ENCODE results near the gene APOA1.

The APOA1 gene

DNA sequence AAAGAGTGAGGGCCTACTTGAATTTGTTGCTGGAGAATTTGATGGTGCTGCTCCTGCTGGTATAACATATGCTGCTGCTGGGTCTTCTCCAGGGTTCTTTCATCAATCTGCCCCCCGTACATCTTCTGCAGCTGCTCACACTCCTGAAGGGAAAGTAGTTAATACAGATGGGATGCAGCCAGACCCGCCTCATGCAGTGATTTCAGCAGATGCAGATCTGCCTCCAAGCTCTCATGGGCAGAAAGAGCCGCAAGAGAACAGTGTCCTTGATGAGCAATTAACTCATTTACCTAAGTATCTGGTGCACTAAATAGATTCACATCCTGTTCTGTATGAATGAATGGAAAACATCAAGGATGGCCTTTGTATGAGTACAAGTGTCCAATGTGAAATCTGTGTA lies 24.8 kb upstream of the APOA1 start:
- H3K9me2 ChIP-seq (replicated peaks; ENCODE audit: insufficient read depth, low read length), result no peaks in the 10 kb centered on the region
- no peaks in the 10 kb centered on the region for H4K20me1 ChIP-seq (ENCODE audit: low read depth, low read length)
- H3K4me3 ChIP-seq (ENCODE audit: insufficient read depth, low read length, poor library complexity, severe bottlenecking), result no peak overlapping the region
- H3K27me3 ChIP-seq (ENCODE audit: low read length), result no peaks in the 10 kb centered on the region
- H3K4me2 ChIP-seq (ENCODE audit: low read depth, low read length, poor library complexity, severe bottlenecking), result no peak overlapping the region
- H3K27ac ChIP-seq (ENCODE audit: low read depth, low read length), result no peak overlapping the region
- no peak overlapping the region for H3K9ac ChIP-seq (ENCODE audit: low read length)
- H3K9me3 ChIP-seq (ENCODE audit: insufficient read depth, low read length), result no peaks in the 10 kb centered on the region
- TF ChIP-seq, protein P1, sequence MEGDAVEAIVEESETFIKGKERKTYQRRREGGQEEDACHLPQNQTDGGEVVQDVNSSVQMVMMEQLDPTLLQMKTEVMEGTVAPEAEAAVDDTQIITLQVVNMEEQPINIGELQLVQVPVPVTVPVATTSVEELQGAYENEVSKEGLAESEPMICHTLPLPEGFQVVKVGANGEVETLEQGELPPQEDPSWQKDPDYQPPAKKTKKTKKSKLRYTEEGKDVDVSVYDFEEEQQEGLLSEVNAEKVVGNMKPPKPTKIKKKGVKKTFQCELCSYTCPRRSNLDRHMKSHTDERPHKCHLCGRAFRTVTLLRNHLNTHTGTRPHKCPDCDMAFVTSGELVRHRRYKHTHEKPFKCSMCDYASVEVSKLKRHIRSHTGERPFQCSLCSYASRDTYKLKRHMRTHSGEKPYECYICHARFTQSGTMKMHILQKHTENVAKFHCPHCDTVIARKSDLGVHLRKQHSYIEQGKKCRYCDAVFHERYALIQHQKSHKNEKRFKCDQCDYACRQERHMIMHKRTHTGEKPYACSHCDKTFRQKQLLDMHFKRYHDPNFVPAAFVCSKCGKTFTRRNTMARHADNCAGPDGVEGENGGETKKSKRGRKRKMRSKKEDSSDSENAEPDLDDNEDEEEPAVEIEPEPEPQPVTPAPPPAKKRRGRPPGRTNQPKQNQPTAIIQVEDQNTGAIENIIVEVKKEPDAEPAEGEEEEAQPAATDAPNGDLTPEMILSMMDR (IDR thresholded peaks at IDR 0.05; ENCODE audit: insufficient read depth, low read length, poor library complexity, severe bottlenecking), result no peak
- TF ChIP-seq EZH2phosphoT487 (conservative IDR thresholded peaks at IDR 0.05; ENCODE audit: low read length), result no peak
- H3F3A ChIP-seq (ENCODE audit: insufficient read depth), result no peaks in the 10 kb centered on the region
- no peaks in the 10 kb centered on the region for H3K79me2 ChIP-seq (ENCODE audit: insufficient read depth, low read length)
- H2AFZ ChIP-seq (ENCODE audit: low read depth, low read length, severe bottlenecking), result no peak overlapping the region
- H3K36me3 ChIP-seq (ENCODE audit: low read length), result no peaks in the 10 kb centered on the region

GRCh38 chr11:116861539-116861938 lies 24.1 kb upstream of the APOA1 start:
- H3K36me3 ChIP-seq (ENCODE audit: low read length), result no peaks in the 10 kb centered on the region
- H4K20me1 ChIP-seq (ENCODE audit: low read depth, low read length), result no peaks in the 10 kb centered on the region
- H3K9me3 ChIP-seq (ENCODE audit: insufficient read depth, low read length), result no peaks in the 10 kb centered on the region
- no peaks in the 10 kb centered on the region for H3F3A ChIP-seq (ENCODE audit: insufficient read depth)
- H2AFZ ChIP-seq (ENCODE audit: low read depth, low read length, severe bottlenecking), result no peak overlapping the region
- TF ChIP-seq, protein P1 (IDR thresholded peaks at IDR 0.05; ENCODE audit: insufficient read depth, low read length, poor library complexity, severe bottlenecking), result no peak
- TF ChIP-seq EZH2phosphoT487 (conservative IDR thresholded peaks at IDR 0.05; ENCODE audit: low read length), result no peak
- H3K4me2 ChIP-seq (ENCODE audit: low read depth, low read length, poor library complexity, severe bottlenecking), result no peak overlapping the region
- H3K27me3 ChIP-seq (ENCODE audit: low read length), result no peaks in the 10 kb centered on the region
- no peak overlapping the region for H3K4me3 ChIP-seq (ENCODE audit: insufficient read depth, low read length, poor library complexity, severe bottlenecking)
- H3K9me2 ChIP-seq (replicated peaks; ENCODE audit: insufficient read depth, low read length), result no peaks in the 10 kb centered on the region
- no peak overlapping the region for H3K27ac ChIP-seq (ENCODE audit: low read depth, low read length)
- H3K79me2 ChIP-seq (ENCODE audit: insufficient read depth, low read length), result no peaks in the 10 kb centered on the region
- no peak overlapping the region for H3K9ac ChIP-seq (ENCODE audit: low read length)

DNA sequence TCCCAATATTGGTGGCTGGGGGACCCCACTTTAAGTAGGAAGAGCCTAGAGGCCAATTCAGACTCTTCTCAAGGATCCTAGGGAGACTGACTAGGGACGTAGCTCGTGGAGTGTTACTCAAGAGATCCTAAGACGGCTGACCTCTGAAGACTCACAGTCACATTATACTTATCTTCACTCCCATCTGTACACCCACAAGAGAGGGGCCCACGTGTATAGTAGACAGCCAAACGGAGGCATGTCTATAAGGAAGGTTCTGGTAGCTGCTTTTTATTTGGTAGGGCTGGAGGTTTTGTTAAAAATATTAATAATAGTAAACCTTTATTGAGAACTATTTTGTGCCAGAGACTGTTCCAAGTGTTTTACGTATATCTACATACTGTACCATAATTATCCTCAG lies 22.9 kb upstream of the APOA1 start:
- Histone ChIP-seq H3K79me2 (ENCODE audit: insufficient read depth, low read length) (no peaks in the 10 kb centered on the region), H3K36me3 (ENCODE audit: low read length) (no peaks in the 10 kb centered on the region), H3K27me3 (ENCODE audit: low read length) (no peaks in the 10 kb centered on the region), H3K4me3 (ENCODE audit: insufficient read depth, low read length, poor library complexity, severe bottlenecking) (no peak overlapping the region), H3K9me2 (replicated peaks; ENCODE audit: insufficient read depth, low read length) (no peaks in the 10 kb centered on the region), H3K27ac (ENCODE audit: low read depth, low read length) (no peak overlapping the region), H3K9me3 (ENCODE audit: insufficient read depth, low read length) (no peaks in the 10 kb centered on the region), H3K4me2 (ENCODE audit: low read depth, low read length, poor library complexity, severe bottlenecking) (no peak overlapping the region), H3F3A (ENCODE audit: insufficient read depth) (no peaks in the 10 kb centered on the region), H4K20me1 (ENCODE audit: low read depth, low read length) (no peaks in the 10 kb centered on the region), H3K9ac (ENCODE audit: low read length) (no peak overlapping the region), H2AFZ (ENCODE audit: low read depth, low read length, severe bottlenecking) (no peak overlapping the region)
- TF ChIP-seq EZH2phosphoT487 (conservative IDR thresholded peaks at IDR 0.05; ENCODE audit: low read length), result no peak
- TF ChIP-seq, protein P1 (IDR thresholded peaks at IDR 0.05; ENCODE audit: insufficient read depth, low read length, poor library complexity, severe bottlenecking), result no peak
